ENCODE results near the gene CCL8.

CCL8 gene

DNA sequence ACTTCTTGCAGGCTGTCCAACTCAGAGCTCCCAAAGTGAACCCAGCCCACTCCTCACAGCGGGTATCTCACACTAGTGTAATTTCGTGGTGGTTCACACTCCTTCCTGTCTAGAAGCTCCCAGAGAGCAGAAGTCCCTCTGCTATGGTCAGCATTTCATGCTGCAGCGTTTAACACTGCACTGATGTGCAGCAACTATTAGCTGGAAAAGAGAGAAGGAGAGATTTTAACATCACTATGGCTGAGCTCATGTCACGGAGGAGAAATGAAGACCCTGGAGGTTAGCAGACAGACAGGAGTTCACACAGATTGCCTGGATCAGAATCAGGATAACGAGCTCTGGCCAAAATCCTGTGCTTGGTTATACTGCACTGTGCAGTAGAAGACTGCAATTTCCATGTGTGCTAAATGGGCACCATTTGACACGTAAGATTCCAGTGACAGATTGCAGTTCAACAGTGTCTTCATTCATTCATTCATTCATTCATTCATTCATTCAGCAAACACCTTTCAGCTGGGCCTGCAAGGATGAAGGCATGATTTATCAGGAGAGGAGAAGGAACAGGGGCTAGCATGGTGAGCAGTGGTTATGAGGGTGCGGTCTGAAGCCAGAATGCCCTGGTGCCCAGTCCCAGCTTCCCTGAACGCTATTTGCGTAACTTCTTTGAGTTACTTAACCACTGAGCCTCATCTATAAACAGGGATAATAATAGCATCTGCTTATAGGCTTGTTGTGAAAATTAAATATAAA is 49.1 kb downstream of the CCL8 start:
- DNase-seq, result no peak

DNA sequence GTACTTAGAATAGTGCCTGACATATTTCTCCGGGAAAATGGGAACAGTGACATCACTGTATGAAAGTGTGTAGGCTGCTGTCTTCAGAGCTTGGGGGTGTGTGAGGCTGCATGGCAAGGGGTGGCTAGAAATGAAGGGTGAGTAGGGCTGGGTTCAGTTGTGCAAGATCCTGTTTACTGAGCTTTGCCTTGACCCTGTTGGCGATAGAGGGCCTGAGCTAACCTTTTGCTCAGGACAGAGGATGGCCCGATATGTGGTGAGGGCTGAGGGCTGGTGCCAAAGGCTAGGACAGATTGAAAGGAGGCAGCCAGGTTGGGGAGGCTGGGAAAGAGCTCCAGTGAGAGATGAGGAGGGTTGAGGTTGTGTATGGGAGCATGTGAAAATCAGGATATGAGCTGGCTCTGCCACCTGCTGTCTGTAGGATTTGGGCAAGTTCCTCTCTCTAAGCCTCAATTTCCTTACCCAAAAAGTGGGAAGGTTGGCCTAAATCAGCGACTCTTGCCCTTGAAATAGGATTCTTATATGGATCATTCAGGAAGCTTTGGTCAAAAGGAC is 49.8 kb downstream of the CCL8 start:
- no peak for DNase-seq

DNA sequence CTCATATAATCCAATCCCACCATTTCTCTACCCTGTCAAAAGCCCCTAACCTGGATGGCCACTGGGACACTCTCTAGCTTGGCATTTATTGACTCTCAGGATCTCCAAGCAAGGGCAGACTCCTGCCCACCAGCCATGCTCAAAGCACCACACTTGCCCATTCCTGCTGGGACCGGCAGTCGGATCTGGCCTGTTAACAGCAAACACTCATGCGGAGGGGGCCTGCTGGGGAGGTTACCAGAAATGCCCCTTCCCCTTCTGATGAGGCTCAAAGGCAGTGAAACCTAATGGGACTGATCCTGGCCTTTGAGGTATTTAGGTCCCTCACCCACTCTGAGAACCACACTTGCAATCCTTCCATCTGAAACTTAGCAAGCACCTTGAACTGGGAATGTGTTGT is 50.3 kb downstream of the CCL8 start:
- DNase-seq, result peak; percentile 40

DNA sequence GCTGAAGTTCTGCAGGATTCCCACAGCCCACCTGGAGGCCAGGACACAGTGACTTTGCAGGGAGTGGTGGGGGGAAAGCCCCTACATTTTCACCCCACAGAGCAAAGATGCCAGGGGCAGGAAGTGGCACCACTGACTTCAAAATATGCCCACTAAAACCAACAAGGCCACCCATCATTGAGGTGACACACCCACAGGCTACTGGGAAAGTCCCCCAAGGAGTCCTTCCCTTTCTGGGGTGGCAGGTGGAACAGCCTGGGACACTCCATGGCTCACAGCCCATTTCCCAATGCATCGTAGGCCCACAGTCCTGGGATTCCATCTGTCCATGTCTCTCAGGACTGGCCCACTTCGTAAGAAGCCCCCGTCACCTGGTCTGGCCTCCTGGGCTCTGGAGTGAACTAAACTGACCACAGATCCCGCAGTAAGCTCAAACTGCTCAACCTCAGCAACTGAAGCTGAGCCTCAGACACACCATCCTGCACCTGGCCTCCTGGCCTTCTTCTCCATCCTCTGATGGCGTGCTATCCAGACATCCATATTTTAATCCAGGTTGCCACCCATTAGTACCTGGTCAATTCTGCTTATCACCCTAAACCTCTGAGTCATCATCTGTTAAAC is 51.3 kb downstream of the CCL8 start:
- no peak for DNase-seq

DNA sequence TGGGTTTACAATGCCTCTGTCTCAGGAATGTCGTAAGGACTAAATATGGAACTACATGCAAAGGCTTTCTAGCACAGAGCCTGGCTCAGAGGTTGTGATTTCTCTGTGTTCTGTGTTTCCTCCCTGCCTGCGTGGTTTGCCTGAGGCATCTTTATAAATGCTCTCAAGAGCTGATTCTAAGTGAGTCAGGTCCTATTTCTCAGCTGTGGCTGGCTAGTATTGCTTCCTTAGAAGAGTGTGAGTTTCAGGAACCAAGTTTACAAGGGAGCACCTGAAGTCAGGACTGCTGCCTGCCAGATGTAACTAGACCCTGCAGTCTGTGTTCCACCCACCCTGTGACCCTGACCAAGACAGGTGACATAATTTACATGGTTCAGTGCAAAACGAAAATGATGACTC is 51.8 kb downstream of the CCL8 start:
- no peak for DNase-seq

Data from activated CD8-positive, alpha-beta memory T cell treated with anti-CD3 and anti-CD28 coated beads for 24 hours (primary cell).